Activated CD4-positive, alpha-beta T cell treated with anti-CD3 and anti-CD28 coated beads, Interleukin-2, amount 50 U/mL, for 1 hour (primary cell): ENCODE measurements around the gene STXBP1.
"Not testable (repeated sequence)": the region's sequence is repeated elsewhere in the genome, so short reads cannot be mapped to it uniquely, and the experiment has no call there.

ENCODE experiments used
- DNase-seq: peaks from one replicate; pipeline ENCODE4 v3.0.0-alpha.2; 2020

The STXBP1 gene

DNA sequence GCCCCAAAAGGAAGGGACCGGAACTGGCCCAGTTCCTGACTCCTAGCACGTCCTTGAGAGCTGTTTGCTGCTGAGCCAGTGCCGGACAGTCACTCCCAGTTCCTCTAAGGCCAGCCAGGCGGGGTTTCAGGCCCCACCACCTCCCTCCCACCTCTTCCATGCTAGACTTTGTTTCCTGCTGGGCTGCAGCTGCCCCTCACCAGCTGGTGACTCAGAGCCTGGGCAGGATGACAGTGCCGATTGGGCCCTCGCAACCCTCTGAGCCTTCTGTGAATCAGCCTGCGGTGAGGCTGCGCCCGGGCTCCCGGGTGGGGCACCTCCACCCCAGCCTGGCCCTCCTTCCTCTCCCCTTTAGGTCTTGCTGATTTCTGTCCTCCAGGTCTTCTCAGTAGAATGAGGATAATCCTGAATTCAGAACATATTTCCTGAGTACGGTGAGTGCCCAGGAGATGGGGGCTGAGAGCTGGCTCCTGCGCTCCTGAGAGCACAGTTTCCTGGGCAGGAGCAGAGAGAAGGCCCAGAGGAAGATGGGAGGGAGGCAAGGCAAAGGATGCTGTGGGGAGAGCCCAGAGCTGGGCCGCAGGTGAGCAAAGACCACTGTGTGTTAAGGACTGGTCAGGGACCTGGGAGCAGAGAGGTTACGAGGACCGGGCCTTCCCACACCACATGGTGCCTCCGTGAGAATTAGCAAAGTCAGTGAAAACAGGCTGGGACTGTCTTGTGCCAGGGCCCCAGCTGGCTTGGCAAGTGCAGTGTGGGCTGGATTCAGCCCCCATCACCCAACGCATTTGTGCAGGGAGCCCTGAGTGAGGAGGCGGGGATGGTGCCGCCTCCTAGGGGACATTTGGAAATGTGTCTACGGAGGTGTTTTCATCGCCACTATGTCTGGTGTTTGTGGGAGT lies 32.9 kb upstream of the STXBP1 start:
- DNase-seq: peak; percentile 64

DNA sequence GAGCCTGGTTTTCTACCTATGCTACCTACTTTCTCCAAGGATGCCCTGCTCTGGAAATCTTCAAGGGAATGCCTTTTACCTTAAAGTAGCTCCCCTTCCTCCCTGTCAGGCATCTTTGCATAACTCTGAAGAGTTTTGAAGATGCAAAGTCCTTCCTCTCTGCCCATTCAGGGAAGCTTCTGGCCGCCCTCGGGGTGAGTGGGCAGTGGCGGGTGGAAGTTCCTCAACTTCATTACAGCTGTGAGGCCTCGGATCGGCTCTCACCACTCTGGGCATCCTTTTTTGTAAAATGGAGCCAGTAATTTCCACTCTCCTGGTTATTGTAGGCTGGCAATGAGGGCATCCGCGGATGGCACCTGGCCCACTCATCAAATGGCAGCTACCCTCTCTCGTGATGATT lies 31.7 kb upstream of the STXBP1 start:
- no peak for DNase-seq

DNA sequence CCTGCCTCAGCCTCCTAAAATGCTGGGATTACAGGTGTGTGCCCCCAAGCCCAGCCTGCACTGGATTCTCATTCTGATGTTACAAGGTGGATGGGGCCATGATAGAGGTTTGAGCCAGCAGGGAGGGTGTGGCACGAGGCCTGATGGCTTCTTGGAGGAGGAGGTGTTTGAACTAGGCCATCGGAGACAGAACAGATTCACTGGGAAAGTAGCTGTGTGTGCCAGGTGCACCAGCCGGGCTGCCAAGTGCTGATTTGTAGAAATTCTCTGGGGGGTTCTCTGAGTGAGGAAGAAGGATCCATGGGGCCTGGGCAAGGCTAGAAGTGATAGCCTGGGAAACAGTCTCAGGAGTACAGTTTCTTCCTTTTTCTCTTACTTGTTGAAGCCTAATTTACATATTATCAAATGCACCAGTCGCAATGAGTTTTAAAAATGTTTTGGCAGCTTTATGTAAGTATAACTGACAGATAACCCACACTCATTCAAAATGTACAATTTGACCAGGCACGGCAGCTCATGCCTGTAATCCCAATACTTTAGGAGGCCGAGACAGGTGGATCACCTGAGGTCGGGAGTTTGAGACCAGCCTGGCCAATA lies 31.1 kb upstream of the STXBP1 start:
- DNase-seq: no peak

DNA sequence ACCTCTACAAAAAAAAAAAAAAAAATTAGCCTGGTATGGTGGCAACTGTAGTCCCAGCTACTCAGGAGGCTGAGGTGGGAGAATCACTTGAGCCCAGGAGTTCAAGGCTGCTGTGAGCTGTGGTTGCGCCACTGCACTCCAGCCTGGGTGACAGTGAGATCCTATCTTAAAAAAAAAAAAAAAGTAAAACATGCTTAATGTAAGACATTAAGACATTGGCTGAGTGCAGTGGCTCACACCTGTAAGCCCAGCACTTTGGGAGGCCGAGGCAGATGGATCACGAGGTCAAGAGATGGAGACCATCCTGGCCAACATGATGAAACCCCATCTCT lies 27.6 kb upstream of the STXBP1 start:
- DNase-seq: not testable (repeated sequence)

DNA sequence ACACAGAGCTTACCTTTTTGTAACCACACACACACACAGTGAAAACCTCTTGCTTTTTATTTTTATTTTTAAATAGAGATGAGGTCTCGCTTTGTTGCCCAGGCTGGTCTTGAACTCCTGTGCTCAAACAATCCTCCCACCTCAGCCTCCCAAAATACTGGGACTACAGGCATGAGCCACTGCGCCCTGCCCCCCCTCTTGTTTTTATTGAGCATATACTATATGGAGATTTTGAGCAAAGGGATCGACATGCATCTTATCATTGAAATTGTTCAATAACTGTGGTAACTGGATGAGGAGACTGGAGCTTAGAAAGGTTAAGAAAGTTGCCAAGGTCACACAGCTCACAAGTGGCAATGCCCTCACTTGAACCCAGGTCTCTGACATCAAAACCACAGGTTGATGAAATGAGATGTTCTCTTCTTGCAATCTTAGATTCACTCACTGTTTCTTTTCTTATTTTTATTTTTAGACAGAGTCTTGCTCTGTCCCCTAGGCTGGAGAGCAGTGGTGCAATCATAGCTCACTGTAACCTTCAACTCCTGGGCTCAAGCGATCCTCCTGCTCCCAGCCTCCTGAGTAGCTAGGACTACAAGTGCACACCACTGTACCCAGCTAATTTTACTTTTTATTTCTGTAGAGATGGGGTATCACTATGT lies 26.8 kb upstream of the STXBP1 start:
- DNase-seq: no peak

DNA sequence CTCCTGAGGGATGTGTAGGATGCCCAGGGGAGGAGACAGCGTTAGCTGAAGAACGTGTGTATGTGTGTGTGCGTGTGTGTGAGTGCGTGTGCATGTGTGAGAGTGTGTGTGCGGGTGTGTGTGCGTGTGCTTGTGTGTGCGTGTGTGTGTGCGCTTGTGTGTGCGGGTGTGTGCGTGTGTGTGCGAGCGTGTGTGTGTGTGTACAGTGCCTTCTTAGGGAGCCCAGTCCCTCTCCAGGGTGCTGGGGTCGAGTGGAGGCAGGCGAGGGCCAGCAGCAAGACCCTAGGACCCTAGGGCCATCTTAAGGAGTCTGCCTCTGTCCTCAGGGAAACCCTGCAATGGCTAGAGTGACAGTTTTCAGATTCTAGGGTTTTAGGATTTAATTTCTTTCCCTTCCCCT lies 26.0 kb upstream of the STXBP1 start:
- DNase-seq: no peak

DNA sequence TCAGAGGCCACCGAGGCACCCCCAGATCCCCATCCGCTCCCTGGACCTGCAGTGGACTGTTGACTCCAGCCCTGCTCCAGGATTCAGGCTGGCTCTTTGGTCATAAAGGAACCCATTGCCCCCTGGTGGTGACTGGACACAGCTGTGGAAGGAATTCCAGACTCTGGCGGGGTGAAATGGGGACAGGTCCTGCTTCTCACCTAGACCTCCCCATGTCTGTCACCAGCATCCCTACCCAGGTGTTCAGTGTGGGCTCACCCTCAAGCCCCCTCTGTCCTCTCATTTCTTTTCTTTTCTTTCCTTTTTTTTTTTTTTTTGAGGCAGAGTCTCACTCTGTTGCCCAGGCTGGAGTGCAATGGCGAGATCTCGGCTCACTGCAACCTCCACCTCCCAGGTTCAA lies 25.5 kb upstream of the STXBP1 start:
- DNase-seq: peak; percentile 56

DNA sequence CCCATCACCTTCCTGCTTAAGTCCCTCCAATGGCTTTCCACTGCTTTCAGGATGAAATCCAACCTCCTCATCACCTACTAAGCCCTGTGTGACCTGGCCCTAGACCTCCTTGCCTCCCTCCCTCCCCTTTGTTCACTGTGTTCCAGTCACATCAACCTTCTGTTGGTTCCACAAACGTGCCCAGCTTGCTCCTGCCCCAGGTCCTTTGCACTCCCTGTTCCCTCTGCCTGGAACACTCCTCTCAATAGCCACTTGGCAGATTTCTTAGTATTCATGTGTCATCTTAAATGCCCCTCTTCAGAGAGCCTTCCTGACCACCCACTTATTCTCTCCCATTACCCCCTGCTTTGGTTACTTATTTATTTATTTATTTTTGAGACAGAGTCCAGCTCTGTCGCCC lies 24.1 kb upstream of the STXBP1 start:
- DNase-seq: no peak

DNA sequence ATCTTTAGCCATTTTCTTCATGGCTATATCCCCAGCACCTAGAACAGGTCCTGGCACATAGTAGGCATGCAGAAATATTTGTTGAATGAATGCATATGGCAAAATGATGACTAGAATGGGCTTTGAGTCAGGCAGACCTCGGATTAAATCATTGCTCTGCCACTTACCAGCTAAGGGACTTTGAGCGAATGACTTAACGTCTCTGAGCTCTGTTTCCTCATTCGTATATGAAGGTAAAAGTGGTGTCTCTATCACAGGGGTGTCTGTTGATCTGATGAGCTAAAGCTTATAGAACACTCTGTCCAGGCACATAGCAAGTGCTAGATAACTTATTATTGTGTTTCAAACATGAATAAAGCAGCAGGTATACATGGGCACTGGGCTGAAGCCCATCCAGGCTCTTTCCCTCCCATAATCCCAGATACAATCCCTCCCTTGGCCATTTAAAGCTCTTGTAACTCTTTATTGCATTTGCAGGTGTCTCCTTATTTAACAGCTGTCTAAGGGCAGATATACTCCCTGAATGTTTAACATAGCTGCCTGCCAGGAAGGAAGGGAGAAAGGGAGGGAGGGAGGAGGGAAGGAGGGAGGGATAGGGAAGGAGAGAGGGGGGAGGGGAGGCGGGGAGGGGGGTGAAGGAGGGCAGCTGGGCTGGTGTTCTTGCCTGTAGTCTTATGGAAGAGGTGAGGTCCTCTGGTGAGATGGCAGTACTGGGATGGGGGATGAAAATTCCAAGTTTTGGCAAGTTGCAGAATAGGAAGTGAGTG lies 23.2 kb upstream of the STXBP1 start:
- no peak for DNase-seq

DNA sequence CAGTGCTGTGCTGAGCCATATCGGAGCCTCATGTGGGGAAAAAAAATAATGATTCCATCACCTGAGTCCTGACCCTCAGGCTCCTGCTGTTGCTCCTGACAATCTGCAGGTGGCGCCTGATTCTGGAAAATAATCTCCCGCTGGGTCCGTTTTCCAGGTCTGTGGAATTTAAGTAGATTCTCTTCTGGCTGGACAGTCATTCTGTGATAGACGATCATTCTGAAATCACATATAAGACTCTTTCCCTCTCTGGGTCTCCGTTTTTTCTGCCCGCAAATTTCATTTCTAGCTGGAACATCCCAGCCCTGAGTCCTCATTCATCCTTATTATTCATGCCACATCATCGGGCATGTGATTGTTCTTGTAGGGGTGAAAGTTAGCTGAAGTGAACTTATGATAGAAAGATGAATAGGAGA lies 22.1 kb upstream of the STXBP1 start:
- DNase-seq: peak; percentile 16

DNA sequence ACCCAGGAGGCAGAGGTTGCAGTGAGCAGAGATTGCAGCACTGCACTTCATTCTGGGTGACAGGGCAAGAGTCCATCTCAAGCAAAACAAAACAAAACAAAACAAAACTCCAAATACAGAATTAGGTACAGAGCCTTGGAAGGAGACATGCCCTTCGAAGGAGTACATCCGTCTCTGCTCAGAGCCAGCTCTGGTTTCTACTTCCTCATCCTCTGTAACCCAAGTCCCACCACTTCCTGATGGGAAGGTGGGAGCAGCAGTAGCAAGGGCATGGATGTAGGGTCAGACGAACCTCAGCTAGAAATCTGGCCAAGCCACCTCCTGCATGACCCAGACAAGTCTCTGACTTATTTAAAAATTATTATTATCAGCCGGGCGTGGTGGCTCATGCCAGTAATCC lies 16.5 kb upstream of the STXBP1 start:
- no peak for DNase-seq

DNA sequence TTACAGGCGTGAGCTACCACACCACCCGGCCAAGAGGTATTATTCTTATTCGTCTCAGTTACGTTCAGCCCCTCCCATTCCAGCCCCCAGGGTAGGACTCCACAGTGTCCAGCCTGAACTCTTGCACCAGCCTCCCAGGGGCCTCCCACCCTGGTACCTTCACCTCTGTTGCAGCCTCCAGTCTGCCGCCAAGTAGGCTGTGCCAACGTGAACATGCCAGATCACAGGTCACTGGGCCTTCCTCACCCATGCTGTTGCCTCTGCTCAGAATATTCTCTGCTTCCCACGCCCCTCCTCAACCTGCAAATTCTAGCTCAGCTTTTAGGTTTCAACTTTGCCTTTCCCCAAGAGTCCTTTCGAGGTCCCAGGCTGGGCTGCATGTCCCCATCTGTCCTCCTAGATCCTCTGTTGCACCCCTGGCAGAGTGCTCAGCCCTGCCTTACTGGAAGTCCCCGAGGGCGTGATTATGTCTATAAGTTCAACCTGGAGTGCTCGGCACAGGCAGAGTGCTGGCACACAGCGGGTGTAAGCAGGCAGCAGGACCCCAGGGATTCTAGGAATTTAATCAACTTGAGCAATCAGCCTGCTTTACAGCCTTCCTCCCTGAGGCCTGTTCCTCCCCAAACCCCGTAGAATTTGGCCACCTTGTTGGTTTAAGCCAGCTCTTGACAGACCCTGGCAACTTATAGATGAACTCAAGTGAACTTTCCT lies 13.1 kb upstream of the STXBP1 start:
- DNase-seq: no peak

DNA sequence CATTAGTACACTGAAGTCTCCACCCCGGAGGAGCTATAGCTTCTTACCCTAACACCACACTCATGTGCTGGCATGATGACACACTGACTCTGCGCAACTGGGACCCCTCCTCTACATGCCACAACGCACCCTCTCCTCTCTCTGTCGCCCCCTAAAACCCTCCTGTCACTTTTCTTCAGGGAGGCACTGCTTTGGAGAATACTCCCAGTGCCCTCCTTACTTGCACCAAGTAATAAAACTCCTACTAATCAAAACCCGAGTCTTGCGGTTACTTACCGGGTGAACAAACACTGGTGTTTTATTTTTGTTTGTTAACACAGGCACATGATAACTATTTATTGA lies 12.6 kb upstream of the STXBP1 start:
- no peak for DNase-seq

DNA sequence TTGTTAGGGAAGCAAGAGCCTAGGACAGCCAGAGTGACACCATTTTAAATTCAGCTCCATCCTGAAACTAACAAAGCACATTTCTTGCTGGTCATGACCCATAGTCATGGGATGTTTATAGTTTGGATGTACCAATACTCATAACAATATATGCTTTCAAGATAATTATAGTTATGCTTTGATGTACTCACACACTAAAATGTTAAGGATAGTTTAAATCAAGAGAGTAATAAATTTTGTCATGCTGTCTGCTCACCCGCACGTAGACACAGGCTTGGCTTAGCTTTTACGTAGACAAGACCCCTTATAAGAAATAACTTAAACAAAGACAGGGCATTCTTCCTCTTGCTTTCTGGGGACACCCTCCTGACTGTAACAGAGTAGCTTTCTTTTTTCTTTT lies 8.9 kb upstream of the STXBP1 start:
- DNase-seq: no peak

DNA sequence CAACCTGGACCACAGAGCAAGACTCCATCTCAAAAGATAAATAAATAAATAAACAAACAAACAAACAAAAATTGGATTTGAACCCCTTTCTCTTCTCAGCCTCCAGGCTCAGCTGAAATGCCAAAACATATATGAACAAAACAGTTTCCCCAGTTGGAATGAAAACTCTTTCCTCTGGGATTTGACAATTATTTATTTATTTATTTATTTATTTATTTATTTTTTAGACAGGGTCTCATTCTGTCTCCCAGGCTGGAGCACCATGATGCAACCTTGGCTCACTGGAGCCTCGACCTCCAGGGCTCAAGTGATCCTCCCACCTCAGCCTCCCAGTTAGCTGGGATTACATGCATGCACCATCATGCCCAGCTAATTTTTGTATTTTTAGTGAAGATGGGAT lies 6.0 kb upstream of the STXBP1 start:
- DNase-seq: no peak

DNA sequence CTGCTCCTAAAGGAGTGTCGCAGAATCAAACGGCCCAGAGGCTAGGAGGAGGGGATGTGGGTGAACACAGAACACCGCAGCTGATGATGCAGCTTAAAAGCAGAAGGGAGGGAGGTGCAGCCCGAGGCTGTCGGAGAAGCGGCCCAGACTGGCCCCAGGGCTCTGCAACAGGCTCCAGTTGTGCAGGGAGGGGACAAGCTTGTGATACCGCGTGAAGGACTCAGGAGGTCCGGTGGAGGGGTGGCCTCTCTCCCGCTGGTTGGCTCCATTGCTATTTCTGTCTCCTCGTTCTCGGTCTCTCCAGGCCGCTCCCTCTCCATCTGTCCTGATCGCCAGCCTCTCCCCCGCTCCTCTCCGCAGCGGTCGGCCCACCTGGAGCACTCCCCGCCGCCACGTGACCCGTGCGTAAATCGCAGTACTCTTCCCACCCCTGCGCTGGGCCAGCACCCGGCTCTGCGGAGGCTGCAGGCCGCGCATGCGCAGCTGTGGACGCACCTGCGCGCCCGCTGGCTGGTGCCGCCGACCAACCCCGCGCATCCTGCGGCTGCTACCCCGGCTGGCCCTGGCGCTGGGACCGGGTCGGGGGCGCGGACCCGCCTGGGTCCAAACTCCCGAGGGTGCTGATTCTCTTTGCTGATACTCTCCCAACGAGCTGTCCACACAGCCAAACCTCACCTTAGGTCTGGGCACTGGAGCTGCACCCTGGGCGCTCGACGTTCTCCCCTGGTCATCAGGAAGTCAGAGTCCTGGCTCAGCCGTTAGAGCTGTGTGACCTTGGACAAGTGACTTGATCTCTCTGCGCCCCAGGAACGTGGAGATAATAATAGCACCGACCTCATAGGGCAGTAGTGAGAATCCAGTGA lies 3.7 kb upstream of the STXBP1 start:
- peak; percentile 75 for DNase-seq

DNA sequence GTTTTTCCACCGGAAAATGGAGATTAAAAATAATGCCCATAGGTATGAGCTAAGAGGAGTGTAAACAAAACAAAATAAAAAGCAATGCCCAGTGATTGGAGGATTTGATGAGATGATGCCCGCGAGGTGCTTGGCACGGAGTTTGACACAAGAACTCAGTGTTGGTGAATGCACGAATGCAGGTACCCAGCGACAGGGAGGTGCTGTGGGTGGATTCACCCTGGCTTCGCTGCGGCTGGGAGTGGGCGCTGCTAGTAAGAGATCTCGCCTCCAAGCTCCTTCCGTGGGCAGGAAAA lies 526 bp upstream of the STXBP1 start:
- no peak for DNase-seq

DNA sequence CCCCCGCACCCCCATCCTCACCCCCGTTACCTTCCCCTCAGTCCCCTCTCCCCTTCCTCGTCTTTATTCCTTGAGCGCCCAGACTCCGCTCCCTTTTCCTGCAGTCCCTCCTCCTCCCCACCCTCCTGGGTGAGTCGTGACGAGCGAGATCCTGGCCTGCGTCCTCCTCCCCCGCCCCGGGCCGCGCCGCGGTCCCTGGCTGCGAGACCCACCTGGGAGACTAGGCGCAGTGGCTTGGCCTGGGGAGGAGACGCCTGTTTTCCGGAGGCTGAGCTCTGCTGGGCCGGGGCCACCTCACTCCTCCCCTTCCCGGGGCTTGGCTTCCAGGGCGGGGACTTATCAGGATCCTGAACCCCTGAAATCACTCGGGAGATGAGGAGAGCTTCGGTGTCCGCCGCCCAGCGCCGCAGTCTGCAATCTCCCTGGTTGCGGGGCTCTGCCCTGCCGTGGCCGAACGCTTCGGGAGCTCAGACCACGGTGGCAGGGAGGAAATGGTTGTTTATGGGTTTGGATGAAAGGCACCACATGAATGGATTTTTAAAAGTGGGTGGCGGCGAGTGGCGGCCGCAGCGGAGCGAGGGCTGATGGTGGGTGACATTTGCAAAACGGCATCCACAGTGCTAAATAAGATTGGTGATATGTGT lies 984 bp downstream of the STXBP1 start:
- peak; percentile 21 for DNase-seq

DNA sequence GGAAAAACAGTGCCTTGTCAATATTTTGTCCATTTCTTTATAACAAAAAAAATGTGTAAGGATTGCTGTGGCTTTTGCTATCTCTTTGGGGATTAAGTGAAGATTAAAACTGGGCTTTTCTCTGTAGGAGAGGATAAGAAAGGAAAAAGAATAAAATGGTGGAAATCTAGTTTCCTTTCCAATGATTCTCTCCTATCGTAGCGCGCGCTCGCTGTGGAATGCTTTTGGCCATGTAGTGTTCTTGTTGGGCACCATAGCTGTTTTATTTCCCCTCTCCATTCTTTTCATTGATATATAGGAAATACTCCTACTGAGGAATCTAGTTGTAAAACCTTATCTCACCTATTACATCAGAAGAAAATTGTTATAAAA lies 1.5 kb downstream of the STXBP1 start:
- no peak for DNase-seq

DNA sequence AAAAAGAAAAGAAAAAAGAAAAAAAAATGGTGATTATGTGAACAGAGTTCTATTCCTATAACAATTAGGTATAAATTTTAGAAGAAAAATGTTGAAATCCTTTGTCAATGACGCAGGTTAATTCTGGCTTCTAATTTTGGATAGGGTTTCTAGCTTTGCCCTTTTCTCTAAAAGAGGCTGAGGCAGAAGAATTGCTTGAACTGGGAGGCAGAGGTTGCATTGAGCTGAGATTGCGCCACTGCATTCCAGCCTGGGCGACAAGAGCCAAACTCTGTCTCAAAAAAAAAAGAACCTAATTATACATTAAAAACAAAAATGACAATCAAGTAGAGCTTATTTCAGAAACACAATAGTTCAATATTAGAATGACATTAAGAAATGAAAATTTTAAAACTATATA lies 2.9 kb downstream of the STXBP1 start:
- no peak for DNase-seq

DNA sequence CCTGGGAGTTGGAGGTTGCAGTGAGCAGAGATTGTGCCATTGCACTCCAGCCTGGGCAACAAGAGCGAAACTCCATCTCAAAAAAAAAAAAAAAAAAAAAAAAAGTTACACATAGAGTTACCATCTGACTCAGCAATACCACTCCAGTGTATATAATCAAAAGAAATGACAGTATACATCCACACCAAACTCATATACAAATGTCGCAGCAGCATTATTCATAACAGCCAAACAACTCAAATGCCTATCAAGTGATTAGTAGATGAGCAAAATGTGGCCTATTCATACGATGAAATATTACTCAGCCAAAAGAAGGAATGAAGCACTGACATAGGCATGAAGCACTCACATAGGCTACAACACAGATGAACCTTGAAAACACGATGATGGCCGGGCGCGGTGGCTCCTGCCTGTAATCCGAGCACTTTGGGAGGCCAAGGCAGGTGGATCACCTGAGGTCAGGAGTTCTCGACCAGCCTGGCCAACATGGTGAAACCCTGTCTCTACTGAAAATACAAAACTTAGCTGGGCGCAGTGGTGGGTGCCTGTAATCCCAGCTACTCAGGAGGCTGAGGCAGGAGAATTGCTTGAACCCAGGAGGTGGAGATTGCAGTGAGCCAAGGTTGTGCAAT lies 9.4 kb downstream of the STXBP1 start:
- not testable (repeated sequence) for DNase-seq
